ENCODE measurements around the gene WDR1. TPM values are rescaled to one million over a fixed set of nuclear protein-coding genes. Genes with fewer than 3 reads are reported as not detected.

The WDR1 gene
- total and polyA plus RNA-seq, 2 of the 13 experiments (the other 11 are each of a cell fraction or from before 2014, with no cell fraction given) = 106 to 198 TPM

DNA sequence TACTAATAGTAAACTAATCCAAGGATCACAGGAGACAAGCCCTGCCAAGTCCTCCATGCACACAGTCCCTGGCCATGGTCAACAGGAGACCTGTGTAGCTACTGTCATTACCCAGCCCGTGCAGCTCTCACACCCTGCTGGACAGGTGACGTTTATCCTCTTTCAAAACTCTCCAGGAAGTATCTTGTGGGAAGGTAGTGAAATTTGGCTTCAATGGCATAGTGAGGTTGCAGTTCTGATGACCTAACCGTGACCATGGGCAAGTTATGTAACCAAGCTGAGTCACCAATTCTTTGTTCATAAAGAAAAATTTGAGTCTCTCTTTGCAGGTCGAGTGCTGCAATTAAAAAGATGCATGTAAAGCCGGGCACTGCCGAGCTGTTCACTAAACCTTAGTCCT lies 84.0 kb downstream of the WDR1 start (continued):
- TF ChIP-seq HOXA7 (CRISPR knock-in tag; IDR thresholded peaks at IDR 0.05) = no peak
- no peak for TF ChIP-seq ZNF558 (CRISPR knock-in tag; IDR thresholded peaks at IDR 0.05; ENCODE audit: borderline replicate concordance)
- TF ChIP-seq, protein P1, sequence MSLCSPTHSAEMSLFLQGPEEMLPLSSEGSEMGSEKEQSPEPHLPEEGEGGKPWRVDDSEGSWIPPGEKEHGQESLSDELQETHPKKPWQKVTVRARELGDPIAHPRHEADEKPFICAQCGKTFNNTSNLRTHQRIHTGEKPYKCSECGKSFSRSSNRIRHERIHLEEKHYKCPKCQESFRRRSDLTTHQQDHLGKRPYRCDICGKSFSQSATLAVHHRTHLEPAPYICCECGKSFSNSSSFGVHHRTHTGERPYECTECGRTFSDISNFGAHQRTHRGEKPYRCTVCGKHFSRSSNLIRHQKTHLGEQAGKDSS (CRISPR knock-in tag; IDR thresholded peaks at IDR 0.05; ENCODE audit: borderline replicate concordance, low read depth) = no peak
- 0 out of 2 replicates have a peak, but pooled peaks have one; percentile 43 for TF ChIP-seq MAFG (CRISPR knock-in tag; IDR thresholded peaks at IDR 0.05)
- TF ChIP-seq HMGA1 (CRISPR knock-in tag; conservative IDR thresholded peaks at IDR 0.05) = no peak
- no peak for TF ChIP-seq TCF7L2 (IDR thresholded peaks at IDR 0.05; ENCODE audit: low read depth, low read length)
- no peak for TF ChIP-seq ZNF20 (CRISPR knock-in tag; IDR thresholded peaks at IDR 0.05)
- TF ChIP-seq, protein P2, sequence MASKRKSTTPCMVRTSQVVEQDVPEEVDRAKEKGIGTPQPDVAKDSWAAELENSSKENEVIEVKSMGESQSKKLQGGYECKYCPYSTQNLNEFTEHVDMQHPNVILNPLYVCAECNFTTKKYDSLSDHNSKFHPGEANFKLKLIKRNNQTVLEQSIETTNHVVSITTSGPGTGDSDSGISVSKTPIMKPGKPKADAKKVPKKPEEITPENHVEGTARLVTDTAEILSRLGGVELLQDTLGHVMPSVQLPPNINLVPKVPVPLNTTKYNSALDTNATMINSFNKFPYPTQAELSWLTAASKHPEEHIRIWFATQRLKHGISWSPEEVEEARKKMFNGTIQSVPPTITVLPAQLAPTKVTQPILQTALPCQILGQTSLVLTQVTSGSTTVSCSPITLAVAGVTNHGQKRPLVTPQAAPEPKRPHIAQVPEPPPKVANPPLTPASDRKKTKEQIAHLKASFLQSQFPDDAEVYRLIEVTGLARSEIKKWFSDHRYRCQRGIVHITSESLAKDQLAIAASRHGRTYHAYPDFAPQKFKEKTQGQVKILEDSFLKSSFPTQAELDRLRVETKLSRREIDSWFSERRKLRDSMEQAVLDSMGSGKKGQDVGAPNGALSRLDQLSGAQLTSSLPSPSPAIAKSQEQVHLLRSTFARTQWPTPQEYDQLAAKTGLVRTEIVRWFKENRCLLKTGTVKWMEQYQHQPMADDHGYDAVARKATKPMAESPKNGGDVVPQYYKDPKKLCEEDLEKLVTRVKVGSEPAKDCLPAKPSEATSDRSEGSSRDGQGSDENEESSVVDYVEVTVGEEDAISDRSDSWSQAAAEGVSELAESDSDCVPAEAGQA (IDR thresholded peaks at IDR 0.05; ENCODE audit: low read depth) = no peak
- TF ChIP-seq, protein P2 (CRISPR knock-in tag; IDR thresholded peaks at IDR 0.05; ENCODE audit: borderline replicate concordance) = no peak
- TF ChIP-seq, protein P3, sequence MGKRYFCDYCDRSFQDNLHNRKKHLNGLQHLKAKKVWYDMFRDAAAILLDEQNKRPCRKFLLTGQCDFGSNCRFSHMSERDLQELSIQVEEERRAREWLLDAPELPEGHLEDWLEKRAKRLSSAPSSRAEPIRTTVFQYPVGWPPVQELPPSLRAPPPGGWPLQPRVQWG (CRISPR knock-in tag; IDR thresholded peaks at IDR 0.05; ENCODE audit: borderline replicate concordance, low read depth) = no peak
- no peak for TF ChIP-seq U2AF1 (optimal IDR thresholded peaks at IDR 0.05; ENCODE audit: low read depth, low read length)
- TF ChIP-seq, protein P4, sequence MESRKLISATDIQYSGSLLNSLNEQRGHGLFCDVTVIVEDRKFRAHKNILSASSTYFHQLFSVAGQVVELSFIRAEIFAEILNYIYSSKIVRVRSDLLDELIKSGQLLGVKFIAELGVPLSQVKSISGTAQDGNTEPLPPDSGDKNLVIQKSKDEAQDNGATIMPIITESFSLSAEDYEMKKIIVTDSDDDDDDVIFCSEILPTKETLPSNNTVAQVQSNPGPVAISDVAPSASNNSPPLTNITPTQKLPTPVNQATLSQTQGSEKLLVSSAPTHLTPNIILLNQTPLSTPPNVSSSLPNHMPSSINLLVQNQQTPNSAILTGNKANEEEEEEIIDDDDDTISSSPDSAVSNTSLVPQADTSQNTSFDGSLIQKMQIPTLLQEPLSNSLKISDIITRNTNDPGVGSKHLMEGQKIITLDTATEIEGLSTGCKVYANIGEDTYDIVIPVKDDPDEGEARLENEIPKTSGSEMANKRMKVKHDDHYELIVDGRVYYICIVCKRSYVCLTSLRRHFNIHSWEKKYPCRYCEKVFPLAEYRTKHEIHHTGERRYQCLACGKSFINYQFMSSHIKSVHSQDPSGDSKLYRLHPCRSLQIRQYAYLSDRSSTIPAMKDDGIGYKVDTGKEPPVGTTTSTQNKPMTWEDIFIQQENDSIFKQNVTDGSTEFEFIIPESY (CRISPR knock-in tag; IDR thresholded peaks at IDR 0.05) = no peak
- TF ChIP-seq, protein P5, sequence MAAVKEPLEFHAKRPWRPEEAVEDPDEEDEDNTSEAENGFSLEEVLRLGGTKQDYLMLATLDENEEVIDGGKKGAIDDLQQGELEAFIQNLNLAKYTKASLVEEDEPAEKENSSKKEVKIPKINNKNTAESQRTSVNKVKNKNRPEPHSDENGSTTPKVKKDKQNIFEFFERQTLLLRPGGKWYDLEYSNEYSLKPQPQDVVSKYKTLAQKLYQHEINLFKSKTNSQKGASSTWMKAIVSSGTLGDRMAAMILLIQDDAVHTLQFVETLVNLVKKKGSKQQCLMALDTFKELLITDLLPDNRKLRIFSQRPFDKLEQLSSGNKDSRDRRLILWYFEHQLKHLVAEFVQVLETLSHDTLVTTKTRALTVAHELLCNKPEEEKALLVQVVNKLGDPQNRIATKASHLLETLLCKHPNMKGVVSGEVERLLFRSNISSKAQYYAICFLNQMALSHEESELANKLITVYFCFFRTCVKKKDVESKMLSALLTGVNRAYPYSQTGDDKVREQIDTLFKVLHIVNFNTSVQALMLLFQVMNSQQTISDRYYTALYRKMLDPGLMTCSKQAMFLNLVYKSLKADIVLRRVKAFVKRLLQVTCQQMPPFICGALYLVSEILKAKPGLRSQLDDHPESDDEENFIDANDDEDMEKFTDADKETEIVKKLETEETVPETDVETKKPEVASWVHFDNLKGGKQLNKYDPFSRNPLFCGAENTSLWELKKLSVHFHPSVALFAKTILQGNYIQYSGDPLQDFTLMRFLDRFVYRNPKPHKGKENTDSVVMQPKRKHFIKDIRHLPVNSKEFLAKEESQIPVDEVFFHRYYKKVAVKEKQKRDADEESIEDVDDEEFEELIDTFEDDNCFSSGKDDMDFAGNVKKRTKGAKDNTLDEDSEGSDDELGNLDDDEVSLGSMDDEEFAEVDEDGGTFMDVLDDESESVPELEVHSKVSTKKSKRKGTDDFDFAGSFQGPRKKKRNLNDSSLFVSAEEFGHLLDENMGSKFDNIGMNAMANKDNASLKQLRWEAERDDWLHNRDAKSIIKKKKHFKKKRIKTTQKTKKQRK (IDR thresholded peaks at IDR 0.05; ENCODE audit: low read length) = no peak
- TF ChIP-seq CEBPG (CRISPR knock-in tag; IDR thresholded peaks at IDR 0.05) = peak; percentile 58
- no peak for TF ChIP-seq STAT5B (CRISPR knock-in tag; IDR thresholded peaks at IDR 0.05)
- 0 out of 2 replicates have a peak, but pooled peaks have one; percentile 50 for TF ChIP-seq DNMT3B (CRISPR knock-in tag; conservative IDR thresholded peaks at IDR 0.05)
- TF ChIP-seq FOSL2 (CRISPR knock-in tag; IDR thresholded peaks at IDR 0.05) = peak; percentile 91
- TF ChIP-seq JUND (CRISPR knock-in tag; IDR thresholded peaks at IDR 0.05) = no peak
- no peak for TF ChIP-seq ZNF839 (CRISPR knock-in tag; IDR thresholded peaks at IDR 0.05; ENCODE audit: borderline replicate concordance)
